HG02884 (cell line): ENCODE measurements around the gene MARCHF9.

Experiments used
- ATAC-seq: cut with Tn5 transposase; IDR thresholded peaks from one replicate; pipeline ENCODE4 v1.9.1; 2021; ENCODE audit warnings: mild to moderate bottlenecking, moderate library complexity; ENCODE audit not compliant: unreplicated experiment

The MARCHF9 gene

GRCh38 chr12:57736741-57737466 lies 18.0 kb upstream of the MARCHF9 start:
- ATAC-seq, result no peak

GRCh38 chr12:57737467-57738460 lies 17.1 kb upstream of the MARCHF9 start:
- ATAC-seq, result no peak

- no peak for ATAC-seq
These were observed 16.2 kb upstream of the MARCHF9 start, which contains the start of gene AGAP2 for GRCh38 chr12:57738661-57739237. AGAP2 (minus strand) TSS chr12:57738742; CDS start chr12:57738246, 496 bp downstream.

GRCh38 chr12:57739387-57739786 lies 15.5 kb upstream of the MARCHF9 start:
- no peak for ATAC-seq

- ATAC-seq, result no peak
These were observed 14.9 kb upstream of the MARCHF9 start for GRCh38 chr12:57739914-57740538.

GRCh38 chr12:57740656-57741412 lies 14.1 kb upstream of the MARCHF9 start:
- peak; percentile 39 for ATAC-seq

- no peak for ATAC-seq
These were observed 13.5 kb upstream of the MARCHF9 start for GRCh38 chr12:57741413-57741789.

- peak; percentile 47 for ATAC-seq
These were observed 12.8 kb upstream of the MARCHF9 start for GRCh38 chr12:57741844-57742738.

GRCh38 chr12:57743769-57744168 lies 11.1 kb upstream of the MARCHF9 start:
- no peak for ATAC-seq

GRCh38 chr12:57744194-57744776 lies 10.6 kb upstream of the MARCHF9 start:
- peak; percentile 33 for ATAC-seq

GRCh38 chr12:57744777-57745484 lies 10.0 kb upstream of the MARCHF9 start, which contains the start of gene TSPAN31:
TSPAN31 (plus strand) TSS chr12:57745039; CDS start chr12:57745155, 116 bp downstream.
- peak; percentile 78 for ATAC-seq

- no peak for ATAC-seq
These were observed 9.4 kb upstream of the MARCHF9 start for GRCh38 chr12:57745485-57745881.

GRCh38 chr12:57746025-57746424 lies 8.9 kb upstream of the MARCHF9 start:
- no peak for ATAC-seq

- ATAC-seq, result no peak
These were observed 5.8 kb upstream of the MARCHF9 start for GRCh38 chr12:57749061-57749460.

GRCh38 chr12:57750561-57751431 lies 4.1 kb upstream of the MARCHF9 start:
- ATAC-seq, result no peak

- ATAC-seq, result no peak
These were observed 3.5 kb upstream of the MARCHF9 start for GRCh38 chr12:57751432-57751787.
